Sciatic nerve (tissue), 2 donors: ENCODE data around the gene ACLY. TPM values are rescaled to one million over a fixed set of nuclear protein-coding genes. Genes with fewer than 3 reads are reported as not detected.

Source experiments
- ATAC-seq: fragments of 200-7000 bp; cut with Tn5 transposase; one replicate; pipeline ENCODE4 v1.9.1; 2020; ENCODE audit warnings: mild to moderate bottlenecking, moderate library complexity
- DNase-seq: peaks from one replicate; pipeline ENCODE4 v3.0.0-alpha.2; 2020; ENCODE audit warnings: low spot score
- intact Hi-C: fragments of 100-400 bp; cut with DNase I; formaldehyde crosslinking; loops from one replicate; pipeline ENCODE4 v1.14.2; 2022
- total RNA-seq: library from RNA; stranded (reverse); fragmentation: NEBNext Ultra II Directional; extraction: Animal tissue kit (Norgen Biotek cat#: 25700); gene quantifications from one replicate; pipeline ENCODE4 v1.2.1, GENCODE V29; 2021
- donor health status: DM: no; HTN: no; CAD: no.
- donor health status: DM: no; HTN: no; CAD: no.

The ACLY gene
- total RNA-seq, 1 donor from 2014 or later, result 139 TPM

- no peak for DNase-seq
- ATAC-seq, result peak; percentile 41
These were observed 1.6 kb downstream of the ACLY start for GRCh38 chr17:41917192-41917591.

GRCh38 chr17:41915566-41915965, 3.2 kb downstream of the ACLY start:
- intact Hi-C loops, result loop anchor here (5.0 kb wide), 1 partner anchor 1798 kb away; no protein-coding TSS in a partner anchor
- DNase-seq (no peak), ATAC-seq (no peak)

More at GRCh38 chr17:41917192-41917591, 1.6 kb downstream of the ACLY start:
- intact Hi-C loops, result loop anchor here (5.0 kb wide), 1 partner anchor 1800 kb away; no protein-coding TSS in a partner anchor

DNA sequence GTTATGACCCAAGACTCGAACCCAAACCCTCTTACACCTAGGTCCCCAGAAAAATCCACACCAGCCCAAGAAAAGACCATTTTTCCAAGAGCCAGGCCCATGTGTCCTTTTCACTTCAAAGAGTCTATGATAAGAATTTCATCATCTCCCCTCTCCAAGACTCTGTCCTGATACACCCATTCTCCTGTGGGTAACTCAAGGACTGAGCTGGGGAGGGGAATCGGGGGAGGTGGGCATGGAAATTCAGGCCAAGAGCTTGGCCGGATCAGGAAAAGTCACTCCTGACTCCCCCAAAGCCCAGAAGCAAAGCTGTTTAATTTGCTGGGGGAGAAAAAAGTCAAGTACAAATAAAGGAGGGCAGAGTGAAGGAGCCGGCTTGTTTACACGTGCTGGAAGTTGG, 3.7 kb downstream of the ACLY start:
- ATAC-seq (no peak), DNase-seq (no peak)
- intact Hi-C loops, result loop anchor here (5.0 kb wide), 1 partner anchor 1798 kb away; no protein-coding TSS in a partner anchor

DNA sequence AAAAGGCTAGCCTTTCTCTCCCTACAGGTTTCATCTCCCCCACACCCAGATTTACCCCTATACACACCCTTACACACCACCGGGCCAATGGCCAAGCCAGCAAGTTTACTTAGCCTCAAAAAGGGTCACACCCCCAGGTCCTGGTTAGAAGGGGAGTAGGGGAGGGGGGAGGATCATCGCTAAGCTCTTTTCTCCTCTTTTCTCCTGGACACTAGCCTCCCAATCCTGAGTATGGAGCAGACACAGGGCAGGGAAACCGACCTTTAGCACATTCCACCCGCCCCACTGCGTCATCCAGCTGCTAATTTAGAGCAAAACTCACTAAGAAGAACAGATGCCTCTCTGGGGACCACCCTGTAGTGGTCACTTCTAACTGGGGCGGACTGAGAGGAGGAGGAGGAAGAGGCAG, 4.4 kb downstream of the ACLY start:
- intact Hi-C loops, result no loop called here
- DNase-seq (no peak), ATAC-seq (peak; percentile 14)

GRCh38 chr17:41913798-41914197, 5.0 kb downstream of the ACLY start:
- intact Hi-C loops, result no loop called here
- ATAC-seq (no peak), DNase-seq (no peak)

DNA sequence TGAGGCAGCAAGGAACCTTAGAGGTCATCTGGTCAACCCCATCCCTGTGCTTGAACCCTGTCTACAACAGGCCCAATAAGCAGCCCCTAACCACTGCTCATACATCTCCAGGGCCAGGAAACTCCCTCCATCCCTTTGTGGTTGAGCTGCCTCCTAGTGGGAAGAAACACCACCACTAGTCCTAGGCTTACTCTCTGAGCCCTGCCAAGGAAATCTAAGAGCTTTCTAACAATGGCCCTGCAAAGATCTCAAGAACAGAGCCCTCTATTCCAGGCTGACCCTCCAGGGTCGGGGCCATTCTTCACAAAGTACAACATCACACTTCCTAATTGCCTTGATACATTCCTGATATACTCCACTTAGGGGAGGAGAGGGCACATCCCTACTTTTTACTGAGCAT, 5.8 kb downstream of the ACLY start:
- ATAC-seq, result no peak
- intact Hi-C loops, result no loop called here
- DNase-seq, result no peak

GRCh38 chr17:41910701-41911391, 7.9 kb downstream of the ACLY start:
- DNase-seq, result no peak
- intact Hi-C loops, result no loop called here
- ATAC-seq, result no peak

DNA sequence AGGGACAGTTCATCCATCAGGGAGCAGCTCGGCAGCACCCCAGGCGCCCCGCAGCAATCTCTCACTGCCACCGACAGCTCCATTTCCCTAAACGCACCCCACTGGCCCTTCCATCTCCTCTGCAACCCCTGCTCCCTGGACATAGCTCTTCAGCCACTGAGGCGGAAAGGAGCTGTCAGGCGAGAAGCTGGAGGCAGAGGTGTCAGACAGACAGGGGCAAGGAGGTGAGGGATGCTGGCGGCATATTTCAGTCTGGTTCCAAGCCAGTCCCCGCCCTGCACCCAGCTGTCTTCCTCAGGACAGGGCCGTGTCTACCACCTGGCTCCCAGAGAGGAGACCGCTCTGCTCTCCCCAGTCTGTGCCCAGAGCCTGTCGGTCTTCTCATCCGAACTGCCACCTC, 9.7 kb downstream of the ACLY start:
- intact Hi-C loops, result no loop called here
- no peak for DNase-seq
- no peak for ATAC-seq

GRCh38 chr17:41907633-41908539, 10.9 kb downstream of the ACLY start:
- intact Hi-C loops, result no loop called here
- DNase-seq (no peak), ATAC-seq (no peak)

- intact Hi-C loops, result no loop called here
- ATAC-seq (no peak), DNase-seq (no peak)
These were observed 11.6 kb downstream of the ACLY start for GRCh38 chr17:41907185-41907556.

GRCh38 chr17:41906465-41907184, 12.1 kb downstream of the ACLY start:
- intact Hi-C loops, result no loop called here
- DNase-seq (no peak), ATAC-seq (peak; percentile 8)

- no peak for ATAC-seq
- no peak for DNase-seq
- intact Hi-C loops, result loop anchor here (1.0 kb wide), 1 partner anchor 47 kb away; no protein-coding TSS in a partner anchor
These were observed 13.6 kb downstream of the ACLY start for GRCh38 chr17:41905172-41905571.

GRCh38 chr17:41904242-41904841, 14.4 kb downstream of the ACLY start:
- intact Hi-C loops, result no loop called here
- ATAC-seq, result no peak

DNA sequence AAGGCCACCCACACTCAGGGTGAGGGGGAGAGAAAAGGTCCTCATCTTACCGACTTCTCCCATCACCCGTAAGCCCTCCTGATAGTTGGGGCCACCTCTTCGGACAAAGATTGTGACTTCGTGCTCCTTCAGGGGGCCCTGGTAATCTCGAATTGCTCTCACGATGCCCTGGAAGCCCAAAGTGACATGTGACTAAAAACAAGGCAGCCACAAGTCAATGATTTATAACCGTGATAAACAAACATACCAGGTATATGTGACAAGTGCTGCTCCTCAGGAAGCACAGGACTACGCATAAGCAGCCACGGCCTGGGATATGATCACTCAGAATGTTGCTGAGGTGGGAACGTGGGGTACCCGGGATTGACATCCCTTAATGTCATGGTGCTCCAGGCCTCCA, 17.1 kb downstream of the ACLY start:
- DNase-seq (no peak), ATAC-seq (no peak)
- intact Hi-C loops, result no loop called here

More at GRCh38 chr17:41904242-41904841, 14.4 kb downstream of the ACLY start:
- DNase-seq, result no peak

- intact Hi-C loops, result no loop called here
- DNase-seq, result no peak
- no peak for ATAC-seq
These were observed 22.0 kb downstream of the ACLY start for GRCh38 chr17:41896726-41897125.

DNA sequence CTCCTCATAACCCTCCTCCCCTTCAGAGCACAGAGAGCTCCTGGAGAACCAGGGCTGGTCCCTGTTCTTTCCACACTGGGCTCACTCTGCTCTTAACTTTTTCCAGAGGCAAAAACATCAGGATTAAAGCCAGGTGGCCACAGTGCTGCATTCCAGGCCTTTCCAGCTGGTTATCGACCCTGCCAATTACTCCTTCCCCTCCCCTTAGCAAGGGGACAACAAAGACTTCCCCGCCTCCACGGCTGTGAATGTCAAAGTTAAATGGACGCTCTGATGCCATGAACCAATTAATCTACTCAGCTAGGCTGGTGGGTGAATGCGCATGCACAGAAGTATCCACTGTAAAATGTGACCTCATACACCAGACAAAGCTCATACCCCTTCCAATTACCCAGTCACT, 23.1 kb downstream of the ACLY start:
- DNase-seq (no peak), ATAC-seq (peak; percentile 86)

GRCh38 chr17:41894791-41895331, 23.9 kb downstream of the ACLY start:
- intact Hi-C loops, result no loop called here
- DNase-seq (no peak), ATAC-seq (peak; percentile 85)

More for the DNA sequence above, 23.1 kb downstream of the ACLY start:
- intact Hi-C loops, result no loop called here

DNA sequence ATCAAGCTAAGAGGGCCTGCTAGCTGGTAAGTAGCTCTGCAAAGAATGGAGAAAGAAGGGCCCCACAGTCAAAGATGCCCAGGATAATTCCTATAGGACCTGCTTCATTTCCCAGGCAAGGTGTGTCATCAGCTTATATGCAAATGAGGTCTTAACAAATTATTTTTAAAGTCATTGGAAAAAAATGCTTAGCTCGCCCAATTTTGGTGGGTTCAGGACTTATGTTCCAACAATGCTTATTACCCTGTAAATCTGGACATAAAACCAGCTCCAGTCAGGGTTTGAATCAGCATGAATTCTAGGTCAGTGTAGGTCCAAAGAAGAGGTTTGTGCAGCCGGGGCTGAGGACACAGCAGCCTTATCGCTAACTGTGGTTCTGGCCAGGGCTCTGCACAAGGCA, 25.4 kb downstream of the ACLY start:
- intact Hi-C loops, result no loop called here
- ATAC-seq, result no peak

GRCh38 chr17:41892021-41892376, 26.8 kb downstream of the ACLY start:
- ATAC-seq, result no peak
- intact Hi-C loops, result no loop called here
- no peak for DNase-seq

More for the DNA sequence above, 25.4 kb downstream of the ACLY start:
- no peak for DNase-seq
